HepG2 (cell line): ENCODE data around the gene SF3B6. TPM values are rescaled to one million over a fixed set of nuclear protein-coding genes. Genes with fewer than 3 reads are reported as not detected.

ENCODE experiments used
- ARID4A ChIP-seq: sonication (generic); formaldehyde crosslinking; IDR thresholded peaks from 2 replicates; pipeline ENCODE4 v1.5.0; 2020; ENCODE audit warnings: mild to moderate bottlenecking, missing genetic modification reagents, borderline replicate concordance
- CBX5 ChIP-seq: sonication (generic); formaldehyde crosslinking; IDR thresholded peaks from 2 replicates; pipeline ENCODE4 v1.4.0; 2020; ENCODE audit warnings: missing genetic modification reagents, borderline replicate concordance
- FOXA1 ChIP-seq, 2 experiments: fragments of 450-650 bp in 1 of 2; sonication (generic) in 1 of 2; formaldehyde crosslinking in 1 of 2; IDR thresholded peaks; 2 replicates each; pipeline versions ENCODE4 v1.4.0 to v1.6.1; 2016 to 2020; ENCODE audit warnings: missing genetic modification reagents in 1 of 2
- GLI4 ChIP-seq: sonication (generic); formaldehyde crosslinking; IDR thresholded peaks from 2 replicates; pipeline ENCODE4 v1.5.1; 2020; ENCODE audit warnings: missing genetic modification reagents, mild to moderate bottlenecking, moderate library complexity, borderline replicate concordance
- JDP2 ChIP-seq: sonication (generic); formaldehyde crosslinking; IDR thresholded peaks from 2 replicates; pipeline ENCODE4 v1.8.1; 2022; ENCODE audit warnings: missing genetic modification reagents, borderline replicate concordance
- MIER3 ChIP-seq: IDR thresholded peaks from 2 replicates; pipeline ENCODE4 v1.6.1; 2016; ENCODE audit warnings: missing compliant biosample characterization, borderline replicate concordance
- PREB ChIP-seq: sonication (generic); formaldehyde crosslinking; IDR thresholded peaks from 2 replicates; pipeline ENCODE4 v1.4.0; 2020; ENCODE audit warnings: missing genetic modification reagents
- SNRNP70 ChIP-seq: fragments of 200-400 bp; formaldehyde crosslinking; IDR thresholded peaks from 2 replicates; pipeline ENCODE4 v1.6.1; 2017; ENCODE audit warnings: mild to moderate bottlenecking, low read depth, low read length, moderate library complexity
- TBL1XR1 ChIP-seq: fragments of 150-350 bp; IDR thresholded peaks from 2 replicates; pipeline ENCODE4 v1.6.1; 2014; ENCODE audit warnings: borderline replicate concordance, low read length; ENCODE audit not compliant: partially characterized antibody
- TBP ChIP-seq: sonication (generic); formaldehyde crosslinking; IDR thresholded peaks from 2 replicates; pipeline ENCODE4 v1.5.0; 2020; ENCODE audit warnings: missing genetic modification reagents
- ZBTB7A ChIP-seq: sonication (generic); formaldehyde crosslinking; IDR thresholded peaks from 2 replicates; pipeline ENCODE4 v1.8.0; 2022; ENCODE audit warnings: mild to moderate bottlenecking, missing genetic modification reagents
- ZNF598 ChIP-seq: sonication (generic); formaldehyde crosslinking; IDR thresholded peaks from 2 replicates; pipeline ENCODE4 v1.5.1; 2020; ENCODE audit warnings: mild to moderate bottlenecking, missing genetic modification reagents, borderline replicate concordance
- ZNF800 ChIP-seq: sonication (generic); formaldehyde crosslinking; IDR thresholded peaks from 2 replicates; pipeline ENCODE4 v1.4.0; 2020; ENCODE audit warnings: missing genetic modification reagents
- ZSCAN29 ChIP-seq: sonication (generic); formaldehyde crosslinking; conservative IDR thresholded peaks from 2 replicates; pipeline ENCODE4 v1.4.0; 2020; ENCODE audit warnings: mild to moderate bottlenecking, missing genetic modification reagents
- polyA plus RNA-seq, 8 experiments: library from polyadenylated mRNA; depleted of rRNA in 3 of 8; stranded (reverse) in 7 of 8; unstranded in 1 of 8; fragments of >200 nt; fragmentation: Illumina TruSeq in 4 of 8; extraction: Trizol in 4 of 8; gene quantifications; 2 replicates each; pipeline versions ENCODE4 v1.2.1 to v1.2.3, GENCODE V29; 2011 to 2016; ENCODE audit warnings: low read depth in 4 of 8, missing spikeins in 1 of 8, mixed read lengths in 1 of 8; ENCODE audit not compliant: insufficient read depth in 1 of 8
- total RNA-seq, 5 experiments: library from RNA; depleted of rRNA; stranded (reverse); fragments of >200 nt; fragmentation: Illumina TruSeq; extraction: Trizol; gene quantifications; 2 replicates each; pipeline ENCODE4 v1.2.3, GENCODE V29; 2016; ENCODE audit warnings: low read depth in 1 of 5
- TF ChIP-seq, protein P1 (sequence below): sonication (generic); formaldehyde crosslinking; IDR thresholded peaks from 2 replicates; pipeline ENCODE4 v1.4.0; 2020; ENCODE audit warnings: missing genetic modification reagents, mild to moderate bottlenecking, borderline replicate concordance

Gene SF3B6
- total and polyA plus RNA-seq, 2 of the 13 experiments (the other 11 are each of a cell fraction or from before 2014, with no cell fraction given) = 177 to 182 TPM

GRCh38 chr2:24075915-24076848 is at the start of gene SF3B6 (continued):
- TF ChIP-seq ARID4A (CRISPR knock-in tag) (peak; percentile 96), SNRNP70 (no peak), TBL1XR1 (peak; percentile 70), ZSCAN29 (peak; percentile 96), ZBTB7A (CRISPR knock-in tag) (no peak), PREB (CRISPR knock-in tag) (no peak), MIER3 (CRISPR knock-in tag) (peak; percentile 98), CBX5 (CRISPR knock-in tag) (peak; percentile 100; the same call in 1 of the 2 replicates), ZNF800 (CRISPR knock-in tag) (peak; percentile 89; the same call in 1 of the 2 replicates), FOXA1 (IDR thresholded peaks at IDR 0.05) (no peak), FOXA1 (CRISPR knock-in tag; IDR thresholded peaks at IDR 0.05) (peak; percentile 81; the same call in 1 of the 2 replicates), TBP (CRISPR knock-in tag) (no peak), JDP2 (CRISPR knock-in tag) (no peak), ZNF598 (CRISPR knock-in tag) (peak; percentile 96), GLI4 (CRISPR knock-in tag) (no peak)
- TF ChIP-seq, protein P1, sequence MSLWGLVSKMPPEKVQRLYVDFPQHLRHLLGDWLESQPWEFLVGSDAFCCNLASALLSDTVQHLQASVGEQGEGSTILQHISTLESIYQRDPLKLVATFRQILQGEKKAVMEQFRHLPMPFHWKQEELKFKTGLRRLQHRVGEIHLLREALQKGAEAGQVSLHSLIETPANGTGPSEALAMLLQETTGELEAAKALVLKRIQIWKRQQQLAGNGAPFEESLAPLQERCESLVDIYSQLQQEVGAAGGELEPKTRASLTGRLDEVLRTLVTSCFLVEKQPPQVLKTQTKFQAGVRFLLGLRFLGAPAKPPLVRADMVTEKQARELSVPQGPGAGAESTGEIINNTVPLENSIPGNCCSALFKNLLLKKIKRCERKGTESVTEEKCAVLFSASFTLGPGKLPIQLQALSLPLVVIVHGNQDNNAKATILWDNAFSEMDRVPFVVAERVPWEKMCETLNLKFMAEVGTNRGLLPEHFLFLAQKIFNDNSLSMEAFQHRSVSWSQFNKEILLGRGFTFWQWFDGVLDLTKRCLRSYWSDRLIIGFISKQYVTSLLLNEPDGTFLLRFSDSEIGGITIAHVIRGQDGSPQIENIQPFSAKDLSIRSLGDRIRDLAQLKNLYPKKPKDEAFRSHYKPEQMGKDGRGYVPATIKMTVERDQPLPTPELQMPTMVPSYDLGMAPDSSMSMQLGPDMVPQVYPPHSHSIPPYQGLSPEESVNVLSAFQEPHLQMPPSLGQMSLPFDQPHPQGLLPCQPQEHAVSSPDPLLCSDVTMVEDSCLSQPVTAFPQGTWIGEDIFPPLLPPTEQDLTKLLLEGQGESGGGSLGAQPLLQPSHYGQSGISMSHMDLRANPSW (CRISPR knock-in tag) = peak; percentile 97; the same call in 1 of the 2 replicates
